Adipocyte (in vitro differentiated cells): ENCODE results near the gene DAB2IP.
A peak's percentile ranks its signal among the peaks of the same experiment; 100 is the strongest.

ENCODE experiments used
- DNase-seq: peaks from one replicate; pipeline ENCODE4 v3.0.0-alpha.2; 2015; ENCODE audit warnings: low read depth
- H3K27me3 ChIP-seq: replicated peaks from 2 replicates; pipeline ENCODE4 v1.7.0; 2013; ENCODE audit warnings: mild to moderate bottlenecking, low read length, moderate library complexity; ENCODE audit not compliant: control insufficient read depth, insufficient read depth
- H3K36me3 ChIP-seq: 2 replicates; pipeline ENCODE4 v1.7.0; 2013; ENCODE audit warnings: low read length, mild to moderate bottlenecking, moderate library complexity; ENCODE audit not compliant: control insufficient read depth, insufficient read depth, severe bottlenecking
- H3K4me1 ChIP-seq: 2 replicates; pipeline ENCODE4 v1.7.0; 2013; ENCODE audit warnings: mild to moderate bottlenecking, low read length, moderate library complexity; ENCODE audit not compliant: control insufficient read depth, insufficient read depth
- H3K4me3 ChIP-seq: 2 replicates; pipeline ENCODE4 v1.7.0; 2013; ENCODE audit warnings: mild to moderate bottlenecking, low read length, moderate library complexity
- H3K9ac ChIP-seq: 2 replicates; pipeline ENCODE4 v1.7.0; 2013; ENCODE audit warnings: mild to moderate bottlenecking, low read length, moderate library complexity
- H3K9me3 ChIP-seq: 2 replicates; pipeline ENCODE4 v1.7.0; 2013; ENCODE audit warnings: mild to moderate bottlenecking, low read length, moderate library complexity; ENCODE audit not compliant: control insufficient read depth

DAB2IP gene

DNA sequence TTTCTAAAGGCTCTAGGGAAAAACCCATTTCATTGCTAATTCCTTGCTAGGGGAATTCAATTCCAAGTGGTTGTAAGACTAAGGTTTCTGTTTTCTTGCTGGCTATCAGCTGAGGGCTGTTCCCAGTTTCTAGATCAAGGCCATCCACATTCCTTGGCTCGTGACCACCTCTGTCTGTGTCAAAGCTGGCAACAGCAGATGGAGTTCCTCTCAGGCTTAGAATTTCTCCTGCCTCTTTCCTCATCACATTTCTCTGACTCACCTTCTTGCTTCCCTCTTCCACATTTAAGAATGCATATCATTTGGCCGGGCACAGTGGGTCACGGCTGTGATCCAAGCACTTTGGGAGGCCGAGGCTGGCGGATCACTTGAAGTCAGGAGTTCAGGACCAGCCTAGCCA is 19.0 kb downstream of the DAB2IP start:
- DNase-seq: peak; percentile 15

GRCh38 chr9:121671612-121672155 is 20.2 kb downstream of the DAB2IP start:
- H3K27me3 ChIP-seq: no peaks in the 10 kb centered on the region
- no peak overlapping the region for H3K9ac ChIP-seq
- H3K4me3 ChIP-seq: peak overlapping the region; percentile 64
- H3K9me3 ChIP-seq: no peaks in the 10 kb centered on the region
- H3K4me1 ChIP-seq: peaks cover 30% of the 10 kb centered on the region
- H3K36me3 ChIP-seq: no peaks in the 10 kb centered on the region
- peak; percentile 38 for DNase-seq

More for the DNA sequence above, 19.0 kb downstream of the DAB2IP start:
- Histone ChIP-seq H3K9me3 (no peaks in the 10 kb centered on the region), H3K4me3 (no peak overlapping the region), H3K4me1 (peaks cover 30% of the 10 kb centered on the region), H3K27me3 (peaks cover 7% of the 10 kb centered on the region), H3K9ac (no peak overlapping the region), H3K36me3 (no peaks in the 10 kb centered on the region)

DNA sequence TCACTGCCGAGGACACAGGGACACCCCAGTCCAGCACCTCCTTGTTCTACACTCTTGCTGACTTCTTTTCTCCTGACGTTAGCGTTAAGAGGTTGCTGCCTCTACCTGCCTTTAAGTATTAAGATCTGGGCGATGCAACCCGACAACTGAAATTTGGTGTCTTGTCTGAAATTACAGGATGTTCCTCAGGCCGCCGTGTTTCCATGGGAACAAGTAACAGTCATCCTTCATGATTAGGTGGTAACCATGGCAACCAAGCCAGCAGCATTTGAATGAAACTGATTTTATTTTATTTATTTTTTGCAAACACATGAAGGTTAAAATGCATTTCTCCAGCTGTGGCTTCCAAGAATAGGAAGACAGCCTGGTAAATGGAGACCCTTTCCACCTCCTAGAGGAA is 20.8 kb downstream of the DAB2IP start:
- Histone ChIP-seq H3K36me3 (no peaks in the 10 kb centered on the region), H3K27me3 (no peaks in the 10 kb centered on the region), H3K9ac (no peak overlapping the region), H3K9me3 (no peaks in the 10 kb centered on the region), H3K4me3 (peak overlapping the region; percentile 64), H3K4me1 (peaks cover 30% of the 10 kb centered on the region)
- DNase-seq: no peak

GRCh38 chr9:121672986-121673385 is 21.6 kb downstream of the DAB2IP start:
- Histone ChIP-seq H3K4me3 (no peak overlapping the region), H3K27me3 (no peaks in the 10 kb centered on the region), H3K36me3 (no peaks in the 10 kb centered on the region), H3K9ac (no peak overlapping the region), H3K9me3 (no peaks in the 10 kb centered on the region), H3K4me1 (peaks cover 30% of the 10 kb centered on the region)
- no peak for DNase-seq

DNA sequence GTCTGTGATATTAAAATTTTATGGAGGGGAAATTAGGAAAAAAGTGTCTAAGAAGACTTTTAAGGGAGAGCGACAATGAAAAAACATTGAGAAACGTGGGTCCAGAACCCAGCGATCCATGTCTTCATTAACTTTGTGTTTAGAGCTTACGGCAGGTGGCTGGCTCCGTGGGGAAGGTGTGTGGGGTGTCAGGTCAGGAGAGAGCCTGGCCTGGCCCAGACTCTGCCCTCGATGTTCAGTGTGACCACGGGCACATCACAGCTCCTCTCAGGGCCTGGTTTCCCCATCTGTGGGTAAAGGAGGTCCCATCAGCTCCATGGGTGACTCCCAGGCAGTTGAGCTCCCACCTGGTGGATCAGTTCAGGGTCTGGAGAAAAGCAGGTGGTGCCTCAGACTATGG is 22.1 kb downstream of the DAB2IP start:
- Histone ChIP-seq H3K9ac (no peak overlapping the region), H3K4me3 (no peak overlapping the region), H3K36me3 (no peaks in the 10 kb centered on the region), H3K27me3 (no peaks in the 10 kb centered on the region), H3K4me1 (peaks cover 30% of the 10 kb centered on the region), H3K9me3 (no peaks in the 10 kb centered on the region)
- no peak for DNase-seq

DNA sequence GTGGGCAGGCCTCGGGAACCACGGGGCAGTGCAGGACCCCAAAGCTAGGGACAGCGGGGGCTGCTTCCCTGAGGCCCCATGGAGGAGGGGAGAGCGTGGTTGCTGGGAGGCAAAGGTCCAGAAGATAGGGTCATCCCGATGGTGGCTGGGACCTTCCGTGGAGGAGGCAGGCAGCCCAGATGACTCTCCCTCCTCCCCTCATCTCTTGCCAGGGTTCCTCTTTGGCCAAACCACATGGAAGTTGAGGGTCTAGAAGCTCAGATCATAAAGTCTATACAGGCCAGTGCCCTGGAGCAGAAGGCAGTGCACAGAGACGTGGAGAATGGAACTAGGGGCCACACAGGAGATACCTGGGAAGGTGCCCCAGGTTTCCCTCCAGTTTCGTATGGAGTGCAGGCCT is 22.6 kb downstream of the DAB2IP start:
- Histone ChIP-seq H3K4me3 (no peak overlapping the region), H3K36me3 (no peaks in the 10 kb centered on the region), H3K9me3 (no peaks in the 10 kb centered on the region), H3K4me1 (peaks cover 30% of the 10 kb centered on the region), H3K27me3 (no peaks in the 10 kb centered on the region), H3K9ac (no peak overlapping the region)
- DNase-seq: no peak

DNA sequence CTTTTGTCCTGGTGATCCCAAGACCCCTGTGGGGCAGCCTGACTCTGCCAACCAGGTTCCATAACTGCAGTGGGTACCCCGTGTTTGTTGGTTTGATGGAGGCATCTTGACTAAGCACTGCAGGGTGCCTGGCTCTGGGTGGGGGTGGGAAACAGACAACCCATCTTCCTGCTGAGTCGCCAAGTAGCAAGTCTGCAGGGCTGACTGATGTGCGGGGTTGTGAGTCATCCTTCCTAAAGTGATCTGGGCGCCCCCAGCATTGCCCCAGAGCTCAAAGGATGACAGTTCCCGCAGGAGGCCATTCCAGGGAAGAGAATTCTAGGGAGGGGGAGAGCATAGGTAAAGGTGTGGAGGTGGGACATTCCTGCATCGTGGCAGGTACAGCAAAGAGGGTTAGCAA is 23.5 kb downstream of the DAB2IP start:
- Histone ChIP-seq H3K4me1 (peaks cover 30% of the 10 kb centered on the region), H3K36me3 (no peaks in the 10 kb centered on the region), H3K9me3 (no peaks in the 10 kb centered on the region), H3K4me3 (no peak overlapping the region), H3K27me3 (no peaks in the 10 kb centered on the region), H3K9ac (no peak overlapping the region)
- DNase-seq: peak; percentile 35

GRCh38 chr9:121675381-121675780 is 23.9 kb downstream of the DAB2IP start:
- Histone ChIP-seq H3K9ac (no peak overlapping the region), H3K9me3 (no peaks in the 10 kb centered on the region), H3K4me3 (no peak overlapping the region), H3K4me1 (peaks cover 30% of the 10 kb centered on the region), H3K36me3 (no peaks in the 10 kb centered on the region), H3K27me3 (no peaks in the 10 kb centered on the region)
- no peak for DNase-seq

DNA sequence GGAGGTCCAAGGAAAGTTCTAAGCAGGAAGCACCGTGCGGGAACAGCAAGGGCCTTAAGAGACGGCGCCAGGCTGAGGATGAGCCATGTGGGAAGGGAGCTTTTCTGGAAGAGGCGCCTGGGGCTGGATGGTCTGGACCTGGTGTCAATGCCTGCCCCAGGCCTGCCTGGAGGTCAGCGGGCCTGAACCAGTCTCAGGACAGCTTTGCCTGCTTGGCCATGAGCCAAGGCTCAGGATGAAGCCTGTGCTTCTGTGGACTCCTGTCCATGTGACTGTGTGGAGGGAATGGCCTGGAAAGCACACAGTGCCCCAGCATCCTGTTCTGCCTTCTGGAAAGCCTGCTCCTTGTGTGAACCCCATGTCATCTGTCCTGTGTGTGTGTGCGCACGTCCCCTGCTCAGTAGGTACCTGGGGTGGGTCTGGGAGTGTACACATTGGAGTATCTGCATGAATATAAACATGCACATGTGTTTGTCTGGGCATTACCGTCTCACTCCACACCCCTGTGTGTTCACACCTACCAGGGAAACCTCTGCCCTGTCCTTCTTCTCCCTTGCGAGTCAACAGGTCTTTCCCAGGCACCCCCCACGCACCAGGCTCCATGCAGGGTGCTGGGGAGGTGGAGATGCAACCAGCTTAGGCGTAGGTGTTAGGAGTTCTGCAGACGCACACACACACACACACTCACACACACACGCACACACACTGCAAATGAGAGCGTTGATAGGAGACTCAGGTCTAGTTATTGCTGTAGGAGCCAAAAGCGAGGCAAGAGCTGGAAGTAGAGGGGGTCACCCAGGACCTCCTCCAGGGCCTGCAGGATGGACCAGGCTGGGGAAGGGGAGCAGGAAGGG is 24.8 kb downstream of the DAB2IP start:
- DNase-seq: no peak
- H3K4me1 ChIP-seq: peaks cover 28% of the 10 kb centered on the region
- no peaks in the 10 kb centered on the region for H3K9me3 ChIP-seq
- no peaks in the 10 kb centered on the region for H3K36me3 ChIP-seq
- no peaks in the 10 kb centered on the region for H3K27me3 ChIP-seq
- H3K9ac ChIP-seq: no peak overlapping the region
- H3K4me3 ChIP-seq: no peak overlapping the region

GRCh38 chr9:121676926-121677325 is 25.5 kb downstream of the DAB2IP start:
- H3K9me3 ChIP-seq: no peaks in the 10 kb centered on the region
- H3K27me3 ChIP-seq: no peaks in the 10 kb centered on the region
- H3K9ac ChIP-seq: no peak overlapping the region
- H3K4me1 ChIP-seq: peaks cover 21% of the 10 kb centered on the region
- no peak for DNase-seq
- no peaks in the 10 kb centered on the region for H3K36me3 ChIP-seq
- H3K4me3 ChIP-seq: no peak overlapping the region

DNA sequence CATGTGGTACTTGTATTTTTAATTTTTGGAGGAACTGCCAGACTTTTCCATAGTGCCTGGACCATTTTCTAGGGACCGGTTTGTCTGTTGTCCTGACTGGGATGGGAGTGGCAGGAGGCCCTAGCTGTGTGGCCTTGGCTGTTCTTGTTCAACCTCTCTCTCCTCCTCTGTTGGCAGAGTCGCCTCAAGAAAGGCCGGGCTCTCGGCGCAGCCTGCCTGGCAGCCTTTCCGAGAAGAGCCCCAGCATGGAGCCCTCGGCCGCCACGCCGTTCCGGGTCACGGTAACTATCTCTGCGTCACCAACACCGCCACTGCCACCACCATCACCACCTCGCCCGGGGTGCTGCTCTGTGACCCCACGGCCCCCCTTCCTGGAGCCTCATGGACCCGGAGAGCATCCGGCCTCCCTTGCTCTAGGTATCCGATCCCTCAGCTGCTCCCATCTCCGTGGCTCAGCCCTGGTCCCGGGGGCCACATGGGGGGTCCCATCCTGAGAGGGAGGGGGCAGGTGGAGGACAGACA is 27.1 kb downstream of the DAB2IP start:
- peaks cover 8% of the 10 kb centered on the region for H3K4me1 ChIP-seq
- no peak overlapping the region for H3K9ac ChIP-seq
- H3K9me3 ChIP-seq: no peaks in the 10 kb centered on the region
- no peak overlapping the region for H3K4me3 ChIP-seq
- H3K36me3 ChIP-seq: no peaks in the 10 kb centered on the region
- peaks cover 1% of the 10 kb centered on the region for H3K27me3 ChIP-seq
- DNase-seq: no peak
